Astrocyte of the hippocampus (primary cell): Measurements from ENCODE around the gene LIN7B.
"Not testable (repeated sequence)": the region's sequence is repeated elsewhere in the genome, so short reads cannot be mapped to it uniquely, and the experiment has no call there.

Experiments used
- DNase-seq: peaks from one replicate; pipeline ENCODE4 v3.0.0; 2011; ENCODE audit warnings: low read depth, low spot score

The LIN7B gene

DNA sequence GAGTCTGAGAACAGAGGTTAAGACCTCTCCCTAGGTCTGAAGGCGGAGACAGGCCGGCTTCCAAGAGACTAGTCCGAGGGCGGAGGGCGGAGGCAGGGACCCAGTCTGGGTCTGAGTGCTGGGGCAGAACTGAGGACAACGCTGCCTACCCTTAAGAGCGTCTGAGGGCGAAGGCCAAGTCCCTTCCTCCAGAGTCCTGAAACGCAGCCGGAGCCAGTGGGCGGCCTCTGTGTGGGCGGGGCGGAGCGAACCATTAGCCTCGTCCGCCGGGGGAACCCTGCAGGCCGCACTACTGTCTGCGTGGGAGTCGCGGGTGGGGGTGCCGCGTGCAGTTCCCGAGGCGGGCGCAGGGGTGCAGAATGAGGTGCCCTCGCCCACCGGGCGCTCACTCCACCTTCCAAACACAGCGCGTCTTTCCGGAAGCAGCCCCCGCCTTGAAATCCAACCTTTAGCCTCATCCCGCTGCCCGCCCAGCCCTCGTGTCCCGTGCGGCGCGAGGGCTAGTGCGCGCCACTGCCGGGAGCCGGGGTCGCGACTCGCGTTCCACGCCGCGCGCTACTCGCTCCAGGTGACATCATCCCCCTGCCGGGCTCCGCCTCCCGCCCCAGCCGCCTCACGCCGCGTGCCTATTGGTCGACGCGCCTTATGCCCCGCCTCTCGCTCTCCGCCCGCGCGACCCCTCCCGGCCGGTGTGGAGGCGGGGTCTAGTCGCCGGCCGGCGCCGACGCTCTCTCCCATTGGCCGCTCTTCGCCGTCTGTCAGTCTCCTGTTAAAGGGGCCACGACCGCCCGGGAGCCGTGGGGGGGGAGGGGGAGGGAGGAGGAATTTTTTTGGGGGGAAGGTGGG, 4.6 kb downstream of the LIN7B start, which contains the start of gene C19orf73:
Gene C19orf73, minus strand, starts transcription at position 579 of the 846 bp plus-strand sequence. Its CDS starts 121 bp downstream, at position 458.
- peak; percentile 98 for DNase-seq

DNA sequence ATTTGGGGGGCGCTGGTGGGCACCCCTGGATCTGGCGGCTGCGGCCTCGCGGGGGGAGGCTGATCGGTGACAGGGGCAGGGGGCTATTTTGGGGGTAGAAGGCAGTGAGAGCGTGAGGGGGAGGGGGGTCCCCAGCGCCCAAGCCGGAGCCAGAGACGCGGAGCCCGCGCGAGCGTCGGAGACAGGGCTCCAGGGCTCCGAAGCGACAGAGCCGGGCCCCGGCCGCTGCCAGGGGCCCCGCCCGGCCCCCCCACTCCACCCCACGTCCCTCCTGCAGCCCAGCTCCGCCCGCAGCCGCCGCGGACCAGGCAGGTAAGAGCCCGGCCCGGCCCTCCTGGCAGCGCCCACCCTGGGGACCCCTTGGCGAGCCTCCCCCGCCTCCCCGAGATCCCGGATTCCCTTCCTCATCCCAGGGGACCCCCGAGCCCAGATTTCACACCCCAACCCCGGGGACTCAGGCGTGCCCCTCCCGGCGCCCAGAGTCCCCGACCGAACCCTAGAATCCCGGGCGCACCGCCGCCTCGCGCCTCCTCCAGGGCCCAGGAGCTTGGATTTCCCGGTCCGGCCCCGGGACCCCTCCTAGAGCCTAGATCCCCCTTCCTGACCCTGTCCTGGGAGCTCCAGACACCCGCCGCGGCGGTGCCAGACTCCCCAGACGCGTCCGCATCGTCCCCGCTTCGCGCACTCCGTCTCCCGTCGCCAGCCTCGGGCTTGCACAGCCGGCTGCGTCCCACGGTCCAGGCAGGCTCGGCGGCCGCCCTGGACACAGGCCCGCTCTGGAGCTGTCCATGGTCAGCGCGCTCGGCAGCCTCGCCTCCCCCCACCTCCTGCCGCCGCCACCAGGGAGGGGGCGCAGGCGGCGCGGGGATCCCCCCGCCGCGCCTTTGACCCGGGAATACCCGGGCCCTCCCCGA, 5.5 kb downstream of the LIN7B start, which contains the start of gene PPFIA3:
Gene PPFIA3, plus strand, starts transcription at position 134 of the 914 bp plus-strand sequence. CDS start 8,330 bp downstream, outside the sequence.
- peak; percentile 89 for DNase-seq

DNA sequence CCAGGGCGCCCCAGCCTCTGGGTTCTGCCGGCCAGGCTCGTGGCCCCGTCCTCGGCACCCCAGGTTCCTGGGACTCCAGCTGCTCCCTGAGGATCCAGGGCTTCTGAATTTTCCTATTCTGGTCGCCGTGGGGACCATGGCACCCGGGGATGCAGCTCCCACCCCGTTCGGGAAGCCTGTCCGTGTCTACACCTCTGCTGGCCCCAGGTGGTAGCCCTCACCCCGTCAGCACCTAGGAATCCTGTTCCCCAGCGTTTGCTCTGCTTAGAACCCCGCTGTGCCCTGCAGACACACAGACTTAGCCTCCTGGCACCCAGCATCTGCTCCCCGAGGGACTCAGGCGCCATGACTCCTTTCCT, 6.1 kb downstream of the LIN7B start:
- DNase-seq: no peak

DNA sequence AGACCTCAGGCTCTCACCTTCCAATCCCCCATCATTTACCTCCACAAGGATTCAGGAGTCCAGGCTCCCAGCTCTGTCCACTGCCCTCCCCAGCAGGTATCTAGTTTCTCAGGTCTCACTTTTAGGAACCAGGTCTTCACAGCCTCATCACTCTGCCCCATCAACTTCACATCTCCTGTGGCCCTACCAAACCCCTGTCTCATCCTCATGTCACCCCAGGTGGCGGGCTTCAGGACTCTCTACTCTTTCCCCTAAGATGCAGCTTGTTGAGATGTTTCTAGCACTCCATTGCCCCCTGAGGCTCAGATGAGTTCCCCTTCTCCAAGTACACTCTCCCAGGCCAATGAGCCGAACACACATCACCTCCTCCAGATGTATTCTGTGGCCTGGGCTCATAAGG, 6.7 kb downstream of the LIN7B start:
- DNase-seq: no peak

DNA sequence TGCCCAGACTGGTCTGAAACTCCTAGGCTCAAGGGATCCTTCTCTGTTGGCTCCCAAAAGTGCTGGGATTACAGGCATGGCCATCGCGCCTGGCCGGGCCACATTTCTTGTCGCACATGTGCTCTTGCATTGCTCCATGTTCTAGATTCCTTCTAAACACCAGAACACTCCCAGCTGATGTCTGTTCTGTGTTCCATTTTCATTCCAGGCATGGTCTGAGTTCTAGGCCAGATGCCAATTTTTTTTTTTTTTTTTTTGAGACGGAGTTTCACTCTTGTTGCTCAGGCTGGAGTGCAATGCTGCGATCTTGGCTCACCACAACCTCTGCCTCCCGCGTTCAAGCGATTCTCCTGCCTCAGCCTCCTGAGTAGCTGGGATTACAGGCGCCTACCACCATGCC, 7.7 kb downstream of the LIN7B start:
- DNase-seq: not testable (repeated sequence)

DNA sequence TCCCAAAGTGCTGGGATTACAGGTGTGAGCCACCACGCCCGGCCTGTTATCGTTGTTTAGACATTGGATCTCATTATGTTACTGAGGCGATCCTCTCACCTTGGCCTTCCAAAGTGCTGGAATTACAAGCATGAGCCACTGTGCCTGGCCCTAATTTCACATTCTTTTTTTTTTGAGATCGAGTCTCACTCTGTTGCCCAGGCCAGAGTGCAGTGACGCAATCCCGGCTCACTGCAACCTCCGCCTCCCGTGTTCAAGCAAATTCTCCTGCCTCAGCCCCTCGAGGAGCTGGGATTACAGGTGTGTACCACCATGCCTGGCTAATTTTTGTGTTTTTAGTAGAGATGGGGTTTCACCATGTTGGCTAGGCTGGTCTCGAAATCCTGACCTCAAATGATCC, 9.1 kb downstream of the LIN7B start:
- DNase-seq: not testable (repeated sequence)

DNA sequence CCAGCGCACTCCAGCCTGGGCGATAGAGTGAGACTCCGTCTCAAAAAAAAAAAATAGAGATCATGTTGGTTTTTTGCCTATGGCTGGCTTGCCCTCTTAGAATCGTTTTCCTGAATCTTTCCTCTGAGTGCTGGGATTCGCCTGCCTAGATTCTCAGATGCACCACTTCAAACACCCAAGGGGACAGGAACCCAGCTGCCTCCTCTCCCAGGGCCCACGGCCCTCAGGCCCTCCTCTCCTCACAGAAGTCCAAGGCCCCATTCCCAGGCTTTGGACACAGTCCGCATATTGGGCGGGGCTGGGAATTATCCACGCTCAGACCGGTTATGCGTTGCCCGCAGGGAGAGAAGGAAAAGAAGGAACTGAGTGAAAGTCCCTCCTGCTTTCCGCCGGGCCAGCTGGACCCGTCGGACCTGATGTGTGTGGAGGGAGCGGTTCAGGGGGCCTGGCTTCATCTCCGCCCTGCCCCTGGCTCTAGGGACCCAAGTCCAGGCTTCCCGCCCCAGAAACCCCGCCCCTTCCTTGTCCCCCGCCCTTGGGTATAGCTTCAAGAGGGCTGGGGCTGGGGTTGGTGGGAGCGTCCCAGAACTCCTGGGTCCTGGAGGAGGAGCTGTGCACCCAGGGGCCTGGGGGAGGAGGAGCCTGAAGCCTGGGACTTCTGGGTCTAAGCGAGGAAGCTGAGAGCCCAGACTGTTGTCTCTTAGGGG, 11.0 kb downstream of the LIN7B start:
- no peak for DNase-seq

DNA sequence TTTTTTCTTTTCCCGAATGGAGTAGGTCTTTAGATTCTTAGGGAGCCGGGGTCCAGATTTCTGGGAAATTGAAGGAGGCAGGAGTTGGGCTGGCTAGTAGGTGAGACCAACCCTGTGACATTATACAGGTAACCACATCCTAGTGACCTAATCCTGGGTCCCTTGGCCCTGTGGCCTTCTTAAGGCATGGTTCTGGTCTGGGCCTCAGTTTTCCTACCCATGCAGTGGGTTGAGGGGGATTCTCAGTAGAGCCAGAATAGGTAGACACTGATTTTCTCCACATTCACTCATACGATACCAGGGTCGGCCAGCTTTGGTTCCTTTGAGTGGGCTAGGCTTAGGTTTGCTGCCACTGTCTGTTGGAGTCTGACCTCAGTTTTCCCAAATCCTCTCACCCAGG, 12.4 kb downstream of the LIN7B start:
- no peak for DNase-seq

DNA sequence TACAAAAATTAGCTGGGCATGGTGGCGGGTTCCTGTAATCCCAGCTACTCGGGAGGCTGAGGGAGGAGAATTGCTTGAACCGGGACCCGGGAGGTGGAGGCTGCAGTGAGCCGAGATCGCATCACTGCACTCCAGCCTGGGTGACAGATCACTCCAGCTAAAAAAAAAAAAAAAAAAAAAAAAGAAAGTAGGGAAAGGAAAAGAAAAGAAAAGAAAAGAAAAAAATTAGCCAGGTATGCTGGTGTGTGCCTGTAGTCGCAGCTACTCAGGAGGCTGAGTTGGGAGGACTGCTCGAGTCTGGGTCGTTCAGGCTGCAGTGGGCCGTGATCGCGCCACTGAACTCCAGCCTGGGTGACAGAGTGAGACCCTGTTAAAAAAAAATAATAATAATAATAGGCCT, 13.1 kb downstream of the LIN7B start:
- DNase-seq: not testable (repeated sequence)

DNA sequence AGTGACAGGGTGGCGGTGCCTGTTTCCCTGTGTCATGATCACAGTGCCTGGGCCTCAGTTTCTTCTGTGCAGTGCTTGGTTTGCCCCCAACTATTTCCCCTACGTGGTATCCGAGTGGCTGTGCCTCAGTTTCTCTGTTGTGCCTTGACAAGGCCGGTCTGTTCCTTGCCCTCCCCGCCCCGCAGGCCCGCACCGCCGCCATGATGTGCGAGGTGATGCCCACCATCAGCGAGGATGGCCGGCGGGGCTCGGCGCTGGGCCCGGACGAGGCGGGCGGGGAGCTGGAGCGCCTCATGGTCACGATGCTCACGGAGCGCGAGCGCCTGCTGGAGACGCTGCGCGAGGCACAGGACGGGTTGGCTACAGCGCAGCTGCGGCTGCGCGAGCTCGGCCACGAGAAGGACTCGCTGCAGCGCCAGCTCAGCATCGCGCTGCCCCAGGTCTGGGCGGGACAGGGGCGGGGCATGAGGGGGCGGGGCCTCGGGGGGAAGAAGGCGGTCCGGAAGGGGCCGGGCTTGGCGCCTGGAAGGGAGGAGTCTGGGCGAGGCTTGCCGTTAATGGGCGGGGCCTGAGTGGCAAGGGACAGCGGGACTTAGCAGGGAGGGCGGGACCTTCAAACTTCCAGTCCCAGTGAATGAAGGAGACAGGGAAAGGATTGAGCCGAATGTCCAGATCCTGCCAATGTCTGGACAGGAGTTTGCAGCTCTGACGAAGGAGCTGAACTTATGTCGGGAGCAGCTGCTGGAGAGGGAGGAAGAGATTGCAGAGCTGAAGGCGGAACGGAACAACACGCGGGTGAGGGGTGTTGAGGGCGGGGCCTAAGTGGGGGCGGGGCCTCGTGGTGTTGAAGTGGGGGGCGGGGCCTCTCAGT, 13.7 kb downstream of the LIN7B start:
- peak; percentile 98 for DNase-seq

DNA sequence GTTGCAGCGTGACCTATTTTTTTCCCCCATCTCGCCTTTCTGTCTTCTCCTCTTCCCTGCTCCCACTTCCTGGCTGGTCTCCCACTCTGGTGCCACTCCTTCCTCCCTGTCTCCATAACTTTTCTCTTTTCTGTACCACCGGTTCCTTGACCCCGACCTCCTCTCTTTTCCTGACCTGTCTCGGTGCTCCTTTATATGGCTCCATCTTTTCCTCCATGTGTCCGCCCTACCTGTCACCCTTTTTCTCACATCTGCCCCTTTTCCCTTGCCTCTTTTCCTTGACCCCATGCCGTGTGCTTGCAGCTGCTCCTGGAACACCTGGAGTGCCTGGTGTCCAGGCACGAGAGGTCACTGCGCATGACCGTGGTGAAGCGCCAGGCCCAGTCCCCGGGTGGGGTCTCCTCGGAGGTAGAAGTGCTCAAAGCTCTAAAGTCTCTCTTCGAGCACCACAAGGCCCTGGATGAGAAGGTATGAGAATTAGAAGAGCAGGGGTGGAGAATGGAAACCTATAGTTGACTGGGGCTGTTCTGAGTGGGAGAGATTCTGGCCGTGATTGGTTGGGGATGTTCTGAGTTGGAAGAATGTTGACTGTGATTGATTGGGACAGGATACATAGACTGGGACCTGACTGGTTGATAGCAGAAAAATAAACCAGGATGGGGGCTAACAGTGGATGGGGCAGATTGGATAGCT, 14.5 kb downstream of the LIN7B start:
- no peak for DNase-seq

DNA sequence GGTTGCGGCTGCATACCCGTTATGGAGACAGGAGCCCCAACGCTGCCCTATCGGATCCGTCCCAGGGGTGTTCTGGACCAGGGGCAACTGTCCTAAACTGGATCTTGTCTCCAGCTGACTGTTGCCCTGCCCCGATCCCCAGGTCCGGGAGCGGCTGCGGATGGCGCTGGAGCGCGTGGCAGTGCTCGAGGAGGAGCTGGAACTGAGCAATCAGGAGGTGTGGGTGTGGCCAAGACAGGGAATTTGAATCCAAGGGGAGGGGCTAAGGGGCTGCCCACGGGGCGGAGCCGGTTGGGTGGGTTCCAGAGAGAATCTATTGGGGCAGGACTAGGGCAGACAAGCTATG, 15.0 kb downstream of the LIN7B start:
- no peak for DNase-seq

DNA sequence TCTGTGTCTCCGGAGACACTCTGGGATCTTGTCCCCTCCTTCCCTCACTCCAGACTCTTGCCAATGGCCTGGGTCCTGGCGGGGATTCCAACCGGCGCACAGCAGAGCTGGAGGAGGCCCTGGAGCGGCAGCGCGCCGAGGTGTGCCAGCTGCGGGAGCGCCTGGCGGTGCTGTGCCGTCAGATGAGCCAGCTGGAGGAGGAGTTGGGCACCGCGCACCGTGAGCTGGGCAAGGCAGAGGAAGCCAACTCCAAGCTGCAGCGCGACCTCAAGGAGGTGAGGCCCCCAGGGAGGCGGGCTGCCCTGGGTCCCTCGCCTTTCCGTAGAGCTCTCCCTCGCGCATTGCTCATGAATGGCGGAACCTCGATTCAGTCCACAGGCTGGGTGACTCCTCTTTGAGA, 16.2 kb downstream of the LIN7B start:
- no peak for DNase-seq

DNA sequence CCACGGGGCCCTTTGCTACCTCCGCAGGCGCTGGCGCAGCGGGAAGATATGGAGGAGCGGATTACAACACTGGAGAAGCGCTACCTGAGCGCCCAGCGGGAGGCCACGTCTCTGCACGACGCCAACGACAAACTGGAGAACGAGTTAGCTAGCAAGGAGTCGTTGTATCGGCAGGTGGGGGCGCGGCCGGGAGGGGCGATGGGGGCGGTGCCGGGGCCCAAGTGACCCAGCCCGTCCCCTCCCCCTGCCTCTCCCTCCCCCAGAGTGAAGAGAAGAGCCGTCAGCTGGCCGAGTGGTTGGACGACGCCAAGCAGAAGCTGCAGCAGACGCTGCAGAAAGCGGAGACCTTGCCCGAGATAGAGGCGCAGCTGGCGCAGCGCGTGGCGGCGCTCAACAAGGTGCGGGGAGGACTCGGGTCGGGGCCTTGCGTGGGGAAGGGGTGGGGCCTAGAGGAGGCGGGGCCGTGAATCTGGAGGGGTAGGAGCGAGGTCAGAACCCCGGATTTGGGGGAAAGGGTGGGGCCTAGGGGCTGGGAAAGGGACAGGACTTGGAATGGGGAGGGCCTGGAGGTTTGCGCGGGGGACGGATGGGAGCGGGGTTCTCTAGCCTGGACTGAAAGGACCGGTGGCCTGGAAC, 18.9 kb downstream of the LIN7B start:
- DNase-seq: no peak

DNA sequence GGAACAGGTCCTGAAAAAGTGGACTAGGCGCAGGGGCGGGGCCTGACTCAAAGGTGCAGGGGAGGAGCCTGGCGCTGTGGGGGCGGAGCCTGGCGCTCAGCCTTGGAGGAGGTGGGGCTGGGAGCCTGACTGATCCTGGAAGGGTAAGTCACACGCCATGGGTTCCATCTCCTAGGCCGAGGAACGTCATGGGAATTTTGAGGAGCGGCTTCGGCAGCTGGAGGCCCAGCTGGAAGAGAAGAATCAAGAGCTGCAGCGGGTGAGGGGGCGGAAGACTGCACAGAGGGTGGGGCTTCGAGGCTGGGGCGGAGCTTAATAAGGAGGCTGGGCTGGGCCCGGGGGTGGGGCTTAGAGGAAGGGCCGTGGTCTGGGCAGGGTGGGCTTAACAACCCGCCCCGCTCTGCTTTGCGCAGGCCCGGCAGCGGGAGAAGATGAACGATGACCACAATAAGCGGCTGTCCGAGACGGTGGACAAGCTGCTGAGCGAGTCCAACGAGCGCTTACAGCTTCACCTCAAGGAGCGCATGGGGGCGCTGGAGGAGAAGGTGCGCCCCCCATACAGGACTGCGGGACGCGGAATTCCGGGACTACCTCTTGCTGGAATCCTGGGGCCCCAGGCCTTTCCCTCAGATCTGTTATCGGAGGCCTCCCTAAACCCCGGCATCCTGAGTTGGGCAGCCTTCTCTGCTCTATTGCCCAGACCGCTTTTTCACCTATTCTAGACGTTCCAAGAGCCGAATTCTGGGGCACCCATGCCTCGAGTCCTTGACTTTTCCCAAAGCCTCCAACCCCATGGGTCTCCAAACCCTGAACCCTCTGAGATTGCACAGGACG, 19.7 kb downstream of the LIN7B start:
- peak; percentile 39 for DNase-seq

DNA sequence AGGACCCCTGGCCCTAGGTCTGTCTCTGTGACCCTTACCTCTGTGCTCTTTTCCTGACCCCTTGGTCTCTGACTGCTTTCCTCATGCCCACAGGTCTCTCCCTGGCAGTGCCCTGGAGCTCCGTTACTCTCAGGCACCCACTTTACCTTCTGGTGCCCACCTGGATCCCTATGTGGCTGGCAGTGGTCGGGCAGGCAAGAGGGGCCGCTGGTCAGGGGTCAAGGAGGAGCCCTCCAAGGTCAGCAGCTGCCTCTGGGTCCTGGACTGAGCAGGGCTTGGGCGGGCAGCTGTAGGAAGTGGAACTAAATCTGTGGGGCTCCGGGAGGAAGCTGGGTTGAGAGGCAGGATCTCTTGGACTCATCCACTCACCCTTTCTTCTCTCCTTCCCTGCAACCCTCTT, 21.5 kb downstream of the LIN7B start:
- DNase-seq: no peak

DNA sequence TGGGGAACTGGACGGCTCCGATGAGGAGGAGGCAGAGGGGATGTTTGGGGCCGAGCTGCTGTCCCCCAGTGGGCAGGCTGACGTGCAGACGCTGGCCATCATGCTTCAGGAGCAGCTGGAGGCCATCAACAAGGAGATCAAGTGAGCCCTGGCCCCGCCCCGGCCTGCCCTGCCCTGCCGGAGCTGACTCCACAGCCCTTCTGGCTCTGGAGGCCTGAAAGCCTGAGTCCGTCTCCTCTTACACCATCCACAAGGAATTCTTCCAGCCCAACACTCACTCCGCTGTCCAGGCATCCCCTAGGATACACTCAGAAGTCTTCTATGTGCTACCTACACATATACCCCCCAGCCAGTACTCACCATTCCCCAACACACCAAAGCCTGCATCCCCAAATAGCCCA, 22.6 kb downstream of the LIN7B start:
- no peak for DNase-seq

DNA sequence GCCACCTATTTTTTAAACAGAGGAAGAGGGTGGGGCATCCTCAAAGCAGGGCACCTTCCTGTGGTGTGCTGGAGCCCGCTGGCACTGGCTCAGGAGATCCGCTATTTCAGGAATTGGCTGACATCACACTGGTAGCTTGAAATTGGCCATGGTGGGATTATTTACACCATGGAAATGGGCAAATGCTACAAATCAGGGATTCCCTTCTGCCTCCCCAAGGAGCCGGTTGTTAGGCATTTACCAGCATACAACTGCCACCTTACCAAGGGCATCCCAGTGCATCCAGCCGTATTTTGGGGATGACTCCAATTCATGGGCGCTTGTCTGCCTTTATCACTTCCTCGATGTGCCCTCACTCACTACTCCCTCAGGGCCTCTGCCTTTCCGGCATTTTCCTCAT, 26.8 kb downstream of the LIN7B start:
- DNase-seq: no peak

DNA sequence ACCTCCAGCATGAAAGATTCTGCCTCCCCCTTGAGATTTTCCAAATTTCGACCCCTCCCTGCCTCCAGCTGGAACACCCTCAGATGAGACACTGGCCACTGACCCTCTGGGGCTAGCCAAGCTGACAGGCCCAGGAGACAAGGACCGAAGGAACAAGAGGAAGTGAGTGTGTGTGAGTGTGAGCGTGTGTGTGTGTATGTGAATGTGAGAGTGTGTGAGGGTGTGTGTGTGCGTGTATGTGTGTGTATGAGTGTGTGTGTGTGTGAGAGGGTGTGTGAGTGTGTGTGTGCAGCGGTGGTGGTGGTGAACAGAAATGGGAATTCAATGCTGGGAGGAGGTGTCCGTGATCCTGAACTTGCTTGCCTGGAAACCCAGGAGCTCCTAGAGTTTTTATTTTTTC, 27.2 kb downstream of the LIN7B start:
- no peak for DNase-seq
